Gastrocnemius medialis (tissue), 4 donors: Measurements from ENCODE around the gene FOSL2.

ENCODE experiments used
- CTCF ChIP-seq, 5 experiments: fragments of 450-650 bp in 3 of 5; fragments of 200-600 bp in 2 of 5; sonication (generic) in 2 of 5; IDR thresholded peaks in 4 of 5; conservative IDR thresholded peaks in 1 of 5; 1 replicate in 4 of 5; 2 replicates in 1 of 5; pipeline ENCODE4 v1.5.1; 2016 to 2019; ENCODE audit warnings: antibody characterized with exemption in 5 of 5, mild to moderate bottlenecking in 3 of 5, moderate library complexity in 3 of 5
- POLR2A ChIP-seq, 2 donors: fragments of 450-650 bp; IDR thresholded peaks; one replicate each; pipeline ENCODE4 v1.6.1; 2017; ENCODE audit warnings: antibody characterized with exemption in 2 of 2, mild to moderate bottlenecking in 2 of 2, moderate library complexity in 2 of 2

GRCh38 chr2:28439127-28439526, 46.5 kb downstream of the FOSL2 start:
- TF ChIP-seq CTCF (IDR thresholded peaks at IDR 0.05 in 4 of 5, conservative IDR thresholded peaks at IDR 0.05 in 1 of 5) (no peak), POLR2A (IDR thresholded peaks at IDR 0.05) (no peak)
